A673 (cell line): Measurements from ENCODE around the gene PARD3. TPM values are rescaled to one million over a fixed set of nuclear protein-coding genes. Genes with fewer than 3 reads are reported as not detected.

Source experiments
- BruUV-seq: library from RNA; stranded (reverse); fragments of 400-500 nt; replicated peaks from 2 replicates; lab custom pipeline; 2021; lab: Mats Ljungman, UMichigan
- CTCF ChIA-PET: fragments of 300-600 bp; sonication (Branson Sonifier 250); formaldehyde crosslinking; loops from one replicate; lab custom pipeline; 2022; ENCODE audit warnings: antibody characterized with exemption; lab: Charles Lee
- POLR2A ChIA-PET: fragments of 300-600 bp; sonication (Branson Sonifier 250); formaldehyde crosslinking; loops from one replicate; lab custom pipeline; 2022; ENCODE audit warnings: antibody characterized with exemption; ENCODE audit not compliant: low non-redundant PET; lab: Charles Lee
- DNase-seq: peaks from one replicate; pipeline ENCODE4 v3.0.0-alpha.2; 2015; ENCODE audit warnings: low spot score
- H3K27ac ChIP-seq: fragments of 200-600 bp; sonication (generic); 2 replicates; pipeline ENCODE4 v1.5.1; 2016; ENCODE audit warnings: mixed run types, low read depth, mild to moderate bottlenecking, mixed read lengths, antibody characterized with exemption, low read length; ENCODE audit not compliant: poor library complexity, severe bottlenecking
- H3K27me3 ChIP-seq: fragments of 200-600 bp; sonication (generic); replicated peaks from 2 replicates; pipeline ENCODE4 v1.6.1; 2017; ENCODE audit warnings: mixed run types, low read depth, mild to moderate bottlenecking, mixed read lengths, antibody characterized with exemption, low read length; ENCODE audit not compliant: insufficient read depth, poor library complexity
- H3K36me3 ChIP-seq: fragments of 200-600 bp; sonication (generic); 2 replicates; pipeline ENCODE4 v1.6.1; 2016; ENCODE audit warnings: mixed run types, mild to moderate bottlenecking, mixed read lengths, antibody characterized with exemption, low read length; ENCODE audit not compliant: insufficient read depth, poor library complexity, severe bottlenecking
- H3K4me1 ChIP-seq: fragments of 200-600 bp; sonication (generic); 2 replicates; pipeline ENCODE4 v1.6.1; 2017; ENCODE audit warnings: mixed run types, mild to moderate bottlenecking, mixed read lengths, antibody characterized with exemption, low read length; ENCODE audit not compliant: insufficient read depth, poor library complexity, severe bottlenecking
- H3K4me3 ChIP-seq: fragments of 200-600 bp; sonication (generic); 2 replicates; pipeline ENCODE4 v1.5.1; 2016; ENCODE audit warnings: low read depth, mixed run types, mild to moderate bottlenecking, mixed read lengths, low read length; ENCODE audit not compliant: poor library complexity, severe bottlenecking
- H3K9me3 ChIP-seq: fragments of 200-600 bp; sonication (generic); 2 replicates; pipeline ENCODE4 v1.6.1; 2016; ENCODE audit warnings: mixed run types, low read depth, mild to moderate bottlenecking, mixed read lengths, antibody characterized with exemption, low read length; ENCODE audit not compliant: poor library complexity, severe bottlenecking
- CTCF ChIP-seq: fragments of 300-800, 200-600 bp; sonication (generic); conservative IDR thresholded peaks from 2 replicates; pipeline ENCODE4 v1.5.1; 2017; ENCODE audit warnings: low read depth, mild to moderate bottlenecking, antibody characterized with exemption, low read length, moderate library complexity, mixed read lengths
- EZH2 ChIP-seq: fragments of 200-600 bp; sonication (generic); IDR thresholded peaks from 2 replicates; pipeline ENCODE4 v1.6.1; 2017; ENCODE audit warnings: borderline replicate concordance, low read depth, mild to moderate bottlenecking, mixed read lengths, antibody characterized with exemption, low read length; ENCODE audit not compliant: poor library complexity, severe bottlenecking
- intact Hi-C: fragments of 100-400 bp; cut with micrococcal nuclease; formaldehyde crosslinking; loops from one replicate; pipeline ENCODE4 v1.10.0; 2022; ENCODE audit not compliant: unreplicated experiment
- total RNA-seq: library from RNA; stranded (reverse); gene quantifications from 2 replicates; pipeline ENCODE4 v1.2.3, GENCODE V29; 2021

PARD3 gene
- total RNA-seq, 1 experiment from 2014 or later = 28.0 TPM

- ChIA-PET CTCF (no interaction called here), POLR2A (no interaction called here)
- intact Hi-C loops = loop anchor here (10.0 kb wide), 1 partner anchor 254 kb away; no protein-coding TSS in a partner anchor
- no peak for DNase-seq
- H3K27me3 ChIP-seq = no peaks in the 10 kb centered on the region
- no peak for TF ChIP-seq EZH2
- TF ChIP-seq CTCF = no peak
- no TSS peak for BruUV-seq
- no peak overlapping the region for H3K27ac ChIP-seq
- peaks cover 9% of the 10 kb centered on the region for H3K4me1 ChIP-seq
- no peaks in the 10 kb centered on the region for H3K9me3 ChIP-seq
- H3K36me3 ChIP-seq = no peaks in the 10 kb centered on the region
- no peak overlapping the region for H3K4me3 ChIP-seq
These were observed 563.9 kb downstream of the PARD3 start for GRCh38 chr10:34251177-34251576.

DNA sequence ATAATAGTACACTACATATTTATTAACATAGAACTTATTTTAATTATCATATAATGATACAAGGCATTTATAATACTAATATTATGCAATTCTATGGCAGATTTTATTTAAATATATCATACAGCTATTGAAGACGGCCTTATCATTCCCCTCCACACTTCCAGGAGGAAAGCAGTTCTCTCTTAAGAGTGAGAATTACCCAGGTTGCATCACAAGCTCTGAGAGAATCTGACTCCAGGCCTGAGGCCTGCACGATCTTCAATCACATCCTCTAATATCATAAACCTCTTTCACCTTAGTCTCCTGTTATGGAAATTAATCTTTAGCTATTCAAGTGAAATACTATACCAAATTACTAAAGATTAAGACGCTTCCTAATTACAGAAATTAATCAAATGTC, 564.4 kb downstream of the PARD3 start:
- no TSS peak for BruUV-seq
- H3K4me3 ChIP-seq = no peak overlapping the region
- no peaks in the 10 kb centered on the region for H3K9me3 ChIP-seq
- H3K27ac ChIP-seq = no peak overlapping the region
- ChIA-PET CTCF (no interaction called here), POLR2A (no interaction called here)
- no peak for DNase-seq
- no peak for TF ChIP-seq CTCF
- no peak for TF ChIP-seq EZH2
- intact Hi-C loops = loop anchor here (10.0 kb wide), 1 partner anchor 254 kb away; no protein-coding TSS in a partner anchor
- H3K36me3 ChIP-seq = no peaks in the 10 kb centered on the region
- peaks cover 9% of the 10 kb centered on the region for H3K4me1 ChIP-seq
- no peaks in the 10 kb centered on the region for H3K27me3 ChIP-seq

DNA sequence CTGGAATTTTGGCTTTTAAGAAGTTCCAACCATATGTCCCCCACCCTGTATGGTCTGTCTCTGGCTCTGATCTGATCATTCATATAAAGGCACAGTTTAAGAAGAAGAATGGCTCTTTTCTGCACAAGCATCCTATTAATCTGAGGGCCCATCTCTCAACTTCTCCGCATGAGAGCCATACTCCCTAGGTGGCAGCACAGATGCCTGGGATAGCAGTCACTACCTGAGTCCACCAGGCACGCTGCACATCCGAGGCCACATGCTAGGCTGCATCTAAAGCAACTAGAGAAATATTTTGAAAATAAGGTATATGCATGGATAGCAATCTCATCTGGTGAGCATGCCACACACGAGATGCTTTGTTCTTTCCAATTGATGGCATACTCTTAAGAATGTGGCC, 565.5 kb downstream of the PARD3 start:
- POLR2A ChIA-PET = no interaction called here
- intact Hi-C loops = loop anchor here (10.0 kb wide), 1 partner anchor 255 kb away; no protein-coding TSS in a partner anchor
- Histone ChIP-seq H3K4me1 (peaks cover under 1% of the 10 kb centered on the region), H3K27me3 (no peaks in the 10 kb centered on the region), H3K36me3 (no peaks in the 10 kb centered on the region), H3K27ac (no peak overlapping the region), H3K9me3 (no peaks in the 10 kb centered on the region), H3K4me3 (no peak overlapping the region)
- TF ChIP-seq EZH2 (no peak), CTCF (peak; percentile 23; the same call in 1 of the 2 replicates)
- DNase-seq = no peak
- BruUV-seq = no TSS peak
- CTCF ChIA-PET = no interaction called here
